HEK293T (cell line): Measurements from ENCODE around the gene FAM78B.

ENCODE experiments used
- ARNT ChIP-seq: fragments of 450-650 bp; IDR thresholded peaks from 2 replicates; pipeline ENCODE4 v1.6.1; 2017; ENCODE audit warnings: mild to moderate bottlenecking
- ELF4 ChIP-seq: fragments of 450-650 bp; IDR thresholded peaks from 2 replicates; pipeline ENCODE4 v1.6.1; 2017; ENCODE audit warnings: antibody characterized with exemption
- FOXA1 ChIP-seq: fragments of 450-650 bp; IDR thresholded peaks from 2 replicates; pipeline ENCODE4 v1.6.1; 2016; ENCODE audit warnings: mild to moderate bottlenecking
- HDGF ChIP-seq: fragments of 450-650 bp; IDR thresholded peaks from 2 replicates; pipeline ENCODE4 v1.6.1; 2017; ENCODE audit warnings: antibody characterized with exemption, borderline replicate concordance
- L3MBTL2 ChIP-seq: fragments of 450-650 bp; conservative IDR thresholded peaks from 2 replicates; pipeline ENCODE4 v1.6.1; 2016; ENCODE audit warnings: mild to moderate bottlenecking
- SP1 ChIP-seq: fragments of 450-650 bp; IDR thresholded peaks from 2 replicates; pipeline ENCODE4 v1.6.1; 2017
- ZNF384 ChIP-seq: fragments of 450-650 bp; IDR thresholded peaks from 2 replicates; pipeline ENCODE4 v1.6.1; 2016

DNA sequence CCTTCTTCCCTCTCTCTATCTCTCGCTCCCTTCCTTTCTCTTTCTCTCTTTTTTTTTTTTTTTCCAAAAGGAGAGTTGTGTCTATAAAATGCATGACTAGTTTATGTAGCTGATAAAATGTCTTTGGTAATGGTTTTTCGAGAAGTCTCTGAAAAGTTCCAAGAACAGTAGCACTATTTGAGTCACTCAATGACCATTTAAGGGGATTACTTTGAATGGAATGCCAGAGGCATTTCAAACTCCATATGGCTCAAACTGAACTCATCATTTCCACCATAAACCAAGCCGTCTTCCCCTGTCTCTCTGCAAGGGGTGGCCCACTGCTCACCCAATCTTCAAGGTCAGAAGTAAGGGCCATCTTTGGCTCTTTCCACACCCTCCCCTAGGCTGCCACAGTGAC, 93.3 kb downstream of the FAM78B start:
- TF ChIP-seq ZNF384 (no peak), ARNT (no peak), FOXA1 (no peak), ELF4 (no peak), L3MBTL2 (no peak), SP1 (no peak), HDGF (no peak)
